ENCODE data around the gene ASTL. TPM values are rescaled to one million over a fixed set of nuclear protein-coding genes. Genes with fewer than 3 reads are reported as not detected.

ASTL gene
- total and polyA plus RNA-seq, 2 experiments from 2014 or later = not detected

- no peak for DNase-seq (ENCODE audit: low spot score)
- Histone ChIP-seq H2AFZ (no peak overlapping the region), H3K79me2 (no peaks in the 10 kb centered on the region), H3K27ac (no peak overlapping the region), H3K4me3 (no peak overlapping the region), H3K9me2 (replicated peaks; ENCODE audit: insufficient read depth) (no peaks in the 10 kb centered on the region), H3K36me3 (replicated peaks; ENCODE audit: insufficient read depth, low read depth) (no peaks in the 10 kb centered on the region), H3K4me1 (ENCODE audit: insufficient read depth) (no peaks in the 10 kb centered on the region), H3K9me3 (ENCODE audit: low read depth) (no peaks in the 10 kb centered on the region), H4K20me1 (ENCODE audit: insufficient read depth, poor library complexity, severe bottlenecking) (no peaks in the 10 kb centered on the region), H3K4me2 (no peak overlapping the region), H3K27me3 (peaks cover 5% of the 10 kb centered on the region)
- TF ChIP-seq, protein P1, sequence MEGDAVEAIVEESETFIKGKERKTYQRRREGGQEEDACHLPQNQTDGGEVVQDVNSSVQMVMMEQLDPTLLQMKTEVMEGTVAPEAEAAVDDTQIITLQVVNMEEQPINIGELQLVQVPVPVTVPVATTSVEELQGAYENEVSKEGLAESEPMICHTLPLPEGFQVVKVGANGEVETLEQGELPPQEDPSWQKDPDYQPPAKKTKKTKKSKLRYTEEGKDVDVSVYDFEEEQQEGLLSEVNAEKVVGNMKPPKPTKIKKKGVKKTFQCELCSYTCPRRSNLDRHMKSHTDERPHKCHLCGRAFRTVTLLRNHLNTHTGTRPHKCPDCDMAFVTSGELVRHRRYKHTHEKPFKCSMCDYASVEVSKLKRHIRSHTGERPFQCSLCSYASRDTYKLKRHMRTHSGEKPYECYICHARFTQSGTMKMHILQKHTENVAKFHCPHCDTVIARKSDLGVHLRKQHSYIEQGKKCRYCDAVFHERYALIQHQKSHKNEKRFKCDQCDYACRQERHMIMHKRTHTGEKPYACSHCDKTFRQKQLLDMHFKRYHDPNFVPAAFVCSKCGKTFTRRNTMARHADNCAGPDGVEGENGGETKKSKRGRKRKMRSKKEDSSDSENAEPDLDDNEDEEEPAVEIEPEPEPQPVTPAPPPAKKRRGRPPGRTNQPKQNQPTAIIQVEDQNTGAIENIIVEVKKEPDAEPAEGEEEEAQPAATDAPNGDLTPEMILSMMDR (IDR thresholded peaks at IDR 0.05; ENCODE audit: poor library complexity) = no peak
- TF ChIP-seq EZH2phosphoT487 (IDR thresholded peaks at IDR 0.05; ENCODE audit: low read depth, severe bottlenecking, unreplicated experiment) (no peak), EZH2 (IDR thresholded peaks at IDR 0.05; ENCODE audit: borderline replicate concordance) (no peak)
- 77% methylated on average over 10 of the region's 10 CpGs for WGBS (ENCODE audit: low lambda C conversion rate, missing lambda C conversion rate)
Measured at GRCh38 chr2:96131152-96131812, 7.0 kb downstream of the ASTL start.

GRCh38 chr2:96130483-96130882 is 7.8 kb downstream of the ASTL start:
- DNase-seq (ENCODE audit: low spot score) = no peak
- Histone ChIP-seq H3K9me3 (ENCODE audit: low read depth) (no peaks in the 10 kb centered on the region), H3K4me3 (no peak overlapping the region), H3K36me3 (replicated peaks; ENCODE audit: insufficient read depth, low read depth) (no peaks in the 10 kb centered on the region), H3K4me2 (no peak overlapping the region), H3K27me3 (peaks cover 5% of the 10 kb centered on the region), H3K79me2 (no peaks in the 10 kb centered on the region), H3K27ac (no peak overlapping the region), H3K9me2 (replicated peaks; ENCODE audit: insufficient read depth) (no peaks in the 10 kb centered on the region), H4K20me1 (ENCODE audit: insufficient read depth, poor library complexity, severe bottlenecking) (no peaks in the 10 kb centered on the region), H3K4me1 (ENCODE audit: insufficient read depth) (no peaks in the 10 kb centered on the region), H2AFZ (no peak overlapping the region)
- 89% methylated on average over 4 of the region's 4 CpGs for WGBS (ENCODE audit: low lambda C conversion rate, missing lambda C conversion rate)
- no peak for TF ChIP-seq EZH2phosphoT487 (IDR thresholded peaks at IDR 0.05; ENCODE audit: low read depth, severe bottlenecking, unreplicated experiment)
- TF ChIP-seq, protein P1 (IDR thresholded peaks at IDR 0.05; ENCODE audit: poor library complexity) = no peak

- Histone ChIP-seq H3K27ac (no peak overlapping the region), H3K9me3 (ENCODE audit: low read depth) (no peaks in the 10 kb centered on the region), H2AFZ (no peak overlapping the region), H3K4me1 (ENCODE audit: insufficient read depth) (no peaks in the 10 kb centered on the region), H3K9me2 (replicated peaks; ENCODE audit: insufficient read depth) (no peaks in the 10 kb centered on the region), H4K20me1 (ENCODE audit: insufficient read depth, poor library complexity, severe bottlenecking) (no peaks in the 10 kb centered on the region), H3K79me2 (no peaks in the 10 kb centered on the region), H3K27me3 (peaks cover 5% of the 10 kb centered on the region), H3K4me3 (no peak overlapping the region), H3K4me2 (no peak overlapping the region), H3K36me3 (replicated peaks; ENCODE audit: insufficient read depth, low read depth) (no peaks in the 10 kb centered on the region)
- TF ChIP-seq, protein P1 (IDR thresholded peaks at IDR 0.05; ENCODE audit: poor library complexity) = no peak
- TF ChIP-seq EZH2phosphoT487 (IDR thresholded peaks at IDR 0.05; ENCODE audit: low read depth, severe bottlenecking, unreplicated experiment) (no peak), EZH2 (IDR thresholded peaks at IDR 0.05; ENCODE audit: borderline replicate concordance) (no peak)
- no peak for DNase-seq (ENCODE audit: low spot score)
- 86% methylated on average over 16 of the region's 16 CpGs for WGBS (ENCODE audit: low lambda C conversion rate, missing lambda C conversion rate)
Measured at GRCh38 chr2:96129528-96130120, 8.7 kb downstream of the ASTL start.
